GM12874 (cell line): ENCODE results near the gene KRTAP5-1.

Experiments
- TF ChIP-seq, protein P1 (sequence below): IDR thresholded peaks from 2 replicates; pipeline ENCODE4 v1.5.1; 2011; ENCODE audit warnings: low read depth, mild to moderate bottlenecking, control low read depth, low read length, moderate library complexity; ENCODE audit not compliant: insufficient read depth

The KRTAP5-1 gene

DNA sequence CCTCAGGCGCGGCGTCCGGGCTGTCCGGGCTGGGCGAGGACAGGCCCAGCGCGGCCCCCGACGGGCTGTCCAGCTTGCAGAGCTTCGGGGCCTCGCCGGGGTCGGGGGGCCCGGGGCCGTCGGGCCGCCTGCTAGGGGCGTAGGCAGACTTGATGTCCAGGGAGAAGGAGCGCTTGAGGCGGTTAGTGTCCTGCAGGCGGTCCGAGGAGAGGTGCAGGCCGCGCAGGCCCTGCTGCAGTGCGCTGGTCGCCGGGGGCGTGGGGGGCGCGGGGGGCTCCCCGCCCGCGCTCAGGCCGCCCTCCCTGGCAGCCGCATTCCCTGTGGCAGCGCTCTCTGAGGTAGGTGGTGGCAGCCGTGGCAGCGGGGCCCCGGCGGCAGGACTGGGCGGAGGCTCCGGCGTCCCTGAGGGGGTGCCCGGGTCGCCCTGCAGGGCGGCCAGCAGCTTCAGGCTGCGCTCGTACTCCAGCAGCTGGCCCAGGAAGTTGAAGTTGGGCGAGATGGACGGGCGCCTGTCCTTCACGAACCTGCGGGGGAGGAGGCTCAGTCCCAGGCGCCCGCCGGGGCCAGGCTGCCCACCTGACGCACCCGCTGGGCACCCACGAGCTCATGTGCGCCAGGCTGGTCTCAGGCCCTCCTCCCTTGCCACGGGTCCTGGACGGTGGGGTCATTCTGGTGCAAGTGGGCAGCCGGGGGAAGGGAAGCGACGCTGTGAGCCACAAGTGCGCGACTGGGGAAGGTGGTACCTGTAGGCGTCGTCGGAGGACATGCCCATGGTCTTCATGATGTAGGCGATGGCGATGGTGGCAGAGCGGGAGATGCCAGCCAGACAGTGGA lies 27.8 kb downstream of the KRTAP5-1 start:
- TF ChIP-seq, protein P1, sequence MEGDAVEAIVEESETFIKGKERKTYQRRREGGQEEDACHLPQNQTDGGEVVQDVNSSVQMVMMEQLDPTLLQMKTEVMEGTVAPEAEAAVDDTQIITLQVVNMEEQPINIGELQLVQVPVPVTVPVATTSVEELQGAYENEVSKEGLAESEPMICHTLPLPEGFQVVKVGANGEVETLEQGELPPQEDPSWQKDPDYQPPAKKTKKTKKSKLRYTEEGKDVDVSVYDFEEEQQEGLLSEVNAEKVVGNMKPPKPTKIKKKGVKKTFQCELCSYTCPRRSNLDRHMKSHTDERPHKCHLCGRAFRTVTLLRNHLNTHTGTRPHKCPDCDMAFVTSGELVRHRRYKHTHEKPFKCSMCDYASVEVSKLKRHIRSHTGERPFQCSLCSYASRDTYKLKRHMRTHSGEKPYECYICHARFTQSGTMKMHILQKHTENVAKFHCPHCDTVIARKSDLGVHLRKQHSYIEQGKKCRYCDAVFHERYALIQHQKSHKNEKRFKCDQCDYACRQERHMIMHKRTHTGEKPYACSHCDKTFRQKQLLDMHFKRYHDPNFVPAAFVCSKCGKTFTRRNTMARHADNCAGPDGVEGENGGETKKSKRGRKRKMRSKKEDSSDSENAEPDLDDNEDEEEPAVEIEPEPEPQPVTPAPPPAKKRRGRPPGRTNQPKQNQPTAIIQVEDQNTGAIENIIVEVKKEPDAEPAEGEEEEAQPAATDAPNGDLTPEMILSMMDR: no peak

DNA sequence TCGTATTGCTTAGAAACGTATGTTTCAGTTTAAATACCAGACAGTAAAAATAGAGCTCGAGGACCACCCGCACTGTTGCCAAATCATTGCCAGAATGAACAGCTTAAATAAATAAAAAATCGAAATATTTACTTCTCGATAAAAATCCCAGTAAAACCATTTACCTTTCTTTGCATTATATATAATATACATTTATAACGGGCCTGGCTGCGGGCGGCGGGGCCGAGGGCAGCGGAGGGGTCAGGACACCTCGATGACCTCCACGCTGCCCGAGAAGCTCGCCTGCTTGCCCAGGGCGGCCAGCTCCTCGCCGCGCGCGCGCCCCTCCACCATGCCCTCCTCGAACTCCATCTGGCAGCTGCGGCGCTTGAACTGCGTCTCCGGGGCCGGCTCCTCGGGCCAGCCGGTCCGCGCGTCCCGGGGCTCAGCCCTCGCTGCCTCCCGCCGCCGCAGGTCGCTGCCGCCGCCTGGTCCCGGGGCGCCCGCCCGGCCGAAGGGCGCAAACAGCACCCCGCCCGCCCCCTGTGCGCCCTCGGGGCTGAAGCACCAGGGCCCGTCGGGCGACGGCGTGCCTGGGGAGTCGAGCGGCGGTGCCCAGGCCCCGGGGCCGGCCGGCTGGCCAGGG lies 28.7 kb downstream of the KRTAP5-1 start:
- TF ChIP-seq, protein P1: no peak

DNA sequence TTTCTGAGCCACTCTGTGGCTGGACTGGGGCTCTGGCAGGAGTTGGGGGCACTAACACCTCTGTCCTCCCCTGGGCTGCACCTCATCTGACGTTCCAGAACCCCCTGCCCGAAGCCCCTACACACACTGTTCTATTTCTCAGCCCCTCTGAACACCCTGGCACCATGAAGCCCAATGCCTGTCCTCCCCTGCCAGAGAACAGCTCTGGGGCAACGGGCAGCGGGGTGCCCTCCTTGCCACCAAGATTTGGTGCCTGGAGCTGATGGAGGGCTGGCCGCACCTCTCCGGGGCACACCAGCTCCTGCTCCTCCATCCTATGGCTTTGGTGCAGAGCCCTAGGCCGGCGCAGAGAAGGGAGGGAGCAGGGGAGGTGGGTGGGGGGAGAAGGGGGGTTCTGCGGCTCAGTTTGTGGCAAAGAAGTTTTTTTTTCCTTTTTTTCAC lies 29.4 kb downstream of the KRTAP5-1 start:
- TF ChIP-seq, protein P1: no peak

DNA sequence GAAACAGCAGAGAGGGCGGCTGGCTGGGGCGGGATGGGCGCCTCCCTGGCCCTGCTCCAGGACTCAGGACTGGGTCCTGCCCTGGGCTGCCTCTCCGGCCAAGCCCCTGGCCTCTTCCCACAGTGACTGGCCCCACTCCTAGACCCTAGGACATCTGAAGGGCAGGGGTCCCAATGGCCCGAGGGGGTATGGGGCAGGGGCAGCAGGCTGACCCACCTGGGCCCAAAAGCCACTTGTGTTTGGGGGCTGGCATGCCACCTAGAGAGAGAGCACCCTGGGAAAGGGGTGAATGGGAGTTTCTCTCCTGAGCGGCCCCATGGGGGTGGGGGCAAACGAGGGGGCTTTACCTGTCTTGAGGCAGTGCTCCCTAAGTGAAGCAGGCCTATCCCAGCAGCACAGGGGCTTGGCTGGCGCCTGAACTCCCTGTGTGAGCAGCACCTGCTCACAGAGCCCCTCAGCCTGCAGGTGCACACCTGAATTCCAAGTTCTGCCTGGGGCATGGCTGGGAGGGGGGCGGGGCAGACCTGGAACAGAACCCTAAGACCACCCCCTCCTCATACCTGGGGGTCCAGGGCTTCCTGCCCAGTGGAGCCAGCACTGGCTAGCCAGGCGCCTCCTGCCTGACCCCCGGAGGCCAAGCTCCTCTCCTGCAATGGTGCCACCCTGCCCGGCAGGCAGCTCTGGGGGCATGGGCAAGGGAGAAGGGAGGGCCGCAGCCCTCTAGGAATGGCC lies 29.9 kb downstream of the KRTAP5-1 start:
- TF ChIP-seq, protein P1: no peak

DNA sequence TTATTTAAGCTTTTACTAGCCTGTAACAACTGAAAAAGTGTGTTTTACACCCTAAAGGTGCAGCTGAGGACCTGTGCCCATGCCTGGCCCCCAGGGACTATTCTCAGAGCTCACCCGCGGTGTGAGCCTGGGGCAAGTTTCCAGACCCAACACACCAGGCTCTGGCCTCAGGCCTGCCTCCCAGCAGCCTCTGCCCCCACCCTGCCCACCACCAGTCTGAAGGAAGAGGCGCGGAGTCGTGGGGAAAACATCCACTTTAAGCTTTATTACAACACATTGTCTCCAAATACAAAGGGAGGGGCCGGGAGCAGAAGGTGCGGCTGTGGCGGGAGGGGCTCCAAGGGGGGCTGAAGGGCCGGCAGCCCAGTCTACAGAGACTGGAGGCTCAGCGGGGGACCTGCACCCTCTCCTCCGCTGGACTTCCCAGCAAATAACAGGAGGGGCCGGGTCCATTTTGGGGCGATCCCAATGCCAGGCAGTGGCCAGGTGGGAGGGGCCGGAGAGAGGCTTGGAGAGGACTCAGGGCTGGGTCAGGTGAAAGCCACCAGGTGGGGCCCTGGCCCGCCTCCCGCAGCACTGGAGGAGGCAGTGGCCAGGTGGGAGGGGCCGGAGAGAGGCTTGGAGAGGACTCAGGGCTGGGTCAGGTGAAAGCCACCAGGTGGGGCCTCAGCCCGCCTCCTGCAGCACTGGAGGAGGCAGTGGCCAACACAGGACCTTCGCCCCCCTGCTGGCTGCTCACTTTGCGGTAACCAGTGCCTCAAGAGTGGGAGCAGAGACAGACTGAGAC lies 31.1 kb downstream of the KRTAP5-1 start:
- TF ChIP-seq, protein P1: no peak

DNA sequence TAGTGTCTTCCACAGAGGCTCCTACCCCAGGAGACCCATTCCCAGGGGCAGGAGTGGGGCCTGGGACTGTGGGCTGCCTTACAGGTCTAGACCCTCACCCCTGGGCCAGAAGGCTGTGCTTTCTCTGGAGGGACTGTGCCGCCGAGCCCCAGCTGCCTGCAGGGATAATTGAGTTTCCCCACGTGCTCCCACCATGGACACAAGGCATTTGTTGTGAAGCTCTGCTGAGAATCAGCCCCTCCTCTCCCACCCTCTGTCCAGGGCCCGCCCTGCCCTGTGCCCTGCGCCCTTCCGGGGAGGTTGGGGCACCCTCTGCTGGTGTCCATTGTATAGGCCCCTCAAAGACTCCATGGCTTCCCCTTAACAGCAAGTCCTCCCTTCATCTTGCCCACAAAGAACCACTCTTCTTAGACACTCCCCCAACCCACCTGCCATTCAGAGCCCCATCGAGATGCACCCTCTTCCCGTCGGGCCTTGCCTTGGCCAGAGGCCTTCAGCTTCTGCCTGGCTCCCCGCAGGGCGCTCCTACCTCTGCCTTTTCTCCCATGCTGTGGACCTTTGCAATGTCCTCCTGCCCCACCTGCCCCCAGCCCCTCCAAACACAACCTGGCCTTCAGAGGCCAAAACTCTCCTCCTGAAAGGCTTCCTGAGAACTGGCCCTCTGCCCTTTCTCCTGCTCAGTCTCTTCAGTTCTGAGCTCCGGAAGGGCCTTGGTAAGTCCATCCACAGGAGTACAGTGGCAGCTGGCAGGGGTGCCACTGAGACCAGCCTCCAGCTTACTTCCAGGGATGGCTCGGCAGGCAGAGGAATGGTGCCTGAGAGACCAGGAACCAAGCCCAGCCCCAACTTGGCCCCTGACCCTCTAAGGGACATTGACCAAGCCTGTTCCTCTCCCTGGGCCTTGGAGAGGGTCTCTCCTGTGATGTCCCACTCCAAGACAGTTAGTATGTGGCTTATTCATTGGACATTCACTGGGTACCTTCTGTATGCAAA lies 35.4 kb downstream of the KRTAP5-1 start:
- TF ChIP-seq, protein P1: no peak
